Small intestine (tissue), 7 donors: Measurements from ENCODE around the gene DSG4. TPM values are rescaled to one million over a fixed set of nuclear protein-coding genes. Genes with fewer than 3 reads are reported as not detected.

ENCODE experiments used
- DNase-seq, 2 donors: peaks; one replicate each; pipeline versions ENCODE4 v3.0.0 to v3.0.0-alpha.2; 2013
- FAIRE-seq: peaks from 2 replicates; lab custom pipeline; 2012; peaks lifted over from hg19 to GRCh38; lab: Jason Lieb, UNC
- H3K27ac ChIP-seq, 3 donors: one replicate each; pipeline ENCODE4 v1.5.1; 2013; ENCODE audit warnings: low read length in 2 of 3, mild to moderate bottlenecking in 2 of 3, control low read depth in 1 of 3, inconsistent platforms in 1 of 3, low read depth in 1 of 3, moderate library complexity in 1 of 3
- H3K27me3 ChIP-seq, 3 donors: one replicate each; pipeline ENCODE4 v1.6.1; 2013; ENCODE audit warnings: low read length in 3 of 3, inconsistent platforms in 1 of 3; ENCODE audit not compliant: control insufficient read depth in 3 of 3, insufficient read depth in 3 of 3
- H3K36me3 ChIP-seq, 3 donors: one replicate each; pipeline ENCODE4 v1.6.1; 2013; ENCODE audit warnings: low read length in 3 of 3, inconsistent platforms in 1 of 3, low read depth in 1 of 3, mild to moderate bottlenecking in 1 of 3, moderate library complexity in 1 of 3; ENCODE audit not compliant: control insufficient read depth in 3 of 3, insufficient read depth in 2 of 3
- H3K4me1 ChIP-seq, 3 donors: one replicate each; pipeline ENCODE4 v1.6.1; 2013; ENCODE audit warnings: low read length in 2 of 3, inconsistent platforms in 1 of 3, low read depth in 1 of 3, mild to moderate bottlenecking in 1 of 3, moderate library complexity in 1 of 3; ENCODE audit not compliant: control insufficient read depth in 3 of 3, insufficient read depth in 2 of 3
- H3K4me3 ChIP-seq, 3 donors: one replicate each; pipeline ENCODE4 v1.5.1; 2013; ENCODE audit warnings: low read length in 3 of 3, control low read depth in 1 of 3, inconsistent platforms in 1 of 3, low read depth in 1 of 3, mild to moderate bottlenecking in 1 of 3, moderate library complexity in 1 of 3
- H3K9me3 ChIP-seq, 2 donors: one replicate each; pipeline ENCODE4 v1.6.1; 2013; ENCODE audit warnings: low read depth in 1 of 2, low read length in 1 of 2; ENCODE audit not compliant: control insufficient read depth in 2 of 2, insufficient read depth in 1 of 2
- WGBS, 3 donors: extraction: QIAGEN DNeasy Blood & Tissue Kit; methylation state at CpG; one replicate each; pipeline ENCODE4 v1.1.7; 2013; 5-methylcytosine and 5-hydroxymethylcytosine counted together
- polyA plus RNA-seq, 4 donors: library from polyadenylated mRNA; stranded (reverse) in 3 of 4; unstranded in 1 of 4; fragments of 200-250 nt in 3 of 4; fragments of 120-200 nt in 1 of 4; gene quantifications; one replicate each; pipeline versions ENCODE4 v1.2.1 to v1.2.3, GENCODE V29; 2013
- donor health status: healthy with polysubstance abuse.
- donor health status: control.
- donor health status: control.
- donor health status: Bipolar disorder and iron deficiency.
- donor health status: healthy.

Gene DSG4
- polyA plus RNA-seq, 4 donors = 0.07 to 0.28 TPM; not detected in 2

DNA sequence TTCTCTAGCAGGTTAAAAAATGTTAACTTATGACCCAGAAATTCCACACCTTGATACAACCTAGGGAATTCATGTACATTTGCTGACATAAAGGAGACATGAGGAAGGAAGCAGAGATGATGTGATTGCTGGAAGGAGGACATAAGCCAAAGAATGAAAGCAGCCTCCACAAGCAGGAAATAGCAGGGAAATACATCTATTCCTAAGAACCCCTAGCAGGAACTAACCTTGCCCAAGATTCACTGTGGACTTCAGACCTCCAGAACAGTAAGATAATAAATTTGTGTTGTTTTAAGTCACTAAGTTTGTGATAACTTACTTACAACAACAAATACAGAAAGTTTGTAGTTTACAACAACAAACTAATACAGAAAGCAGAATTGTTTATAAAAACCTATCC is 4.6 kb upstream of the DSG4 start:
- H3K27ac ChIP-seq = no peak overlapping the region
- DNase-seq (peak; percentile 32 to 64), FAIRE-seq (no peak)
- H3K9me3 ChIP-seq = no peaks in the 10 kb centered on the region
- no peak overlapping the region for H3K4me3 ChIP-seq
- H3K27me3 ChIP-seq = no peaks in the 10 kb centered on the region
- H3K36me3 ChIP-seq = no peaks in the 10 kb centered on the region
- no peaks in the 10 kb centered on the region for H3K4me1 ChIP-seq

DNA sequence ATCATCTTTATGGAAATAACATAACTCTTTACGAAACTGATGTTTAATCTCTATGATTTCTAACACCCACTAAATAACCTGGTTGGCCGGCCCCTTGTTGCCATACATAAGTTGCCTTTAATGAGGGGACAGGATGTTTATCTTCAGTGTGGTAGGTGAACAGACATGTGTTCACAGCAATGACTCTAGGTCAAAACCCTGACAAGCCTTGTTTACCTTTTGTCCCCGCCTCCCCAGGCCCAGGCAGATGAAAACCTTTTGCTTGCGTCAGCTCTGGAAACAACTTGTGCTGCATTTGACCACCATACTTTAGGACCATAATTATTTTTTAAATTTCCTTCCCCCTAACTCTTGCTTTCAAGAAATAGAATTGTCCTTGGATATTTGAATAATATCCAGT is 2.9 kb upstream of the DSG4 start:
- Histone ChIP-seq H3K9me3 (no peaks in the 10 kb centered on the region), H3K27me3 (no peaks in the 10 kb centered on the region), H3K4me3 (no peak overlapping the region), H3K36me3 (no peaks in the 10 kb centered on the region), H3K4me1 (no peaks in the 10 kb centered on the region), H3K27ac (no peak overlapping the region)
- FAIRE-seq = no peak
- WGBS, 3 donors = 77 to 88% (median 78%) methylated on average over 4 of the region's 4 CpGs
- no peak for DNase-seq

DNA sequence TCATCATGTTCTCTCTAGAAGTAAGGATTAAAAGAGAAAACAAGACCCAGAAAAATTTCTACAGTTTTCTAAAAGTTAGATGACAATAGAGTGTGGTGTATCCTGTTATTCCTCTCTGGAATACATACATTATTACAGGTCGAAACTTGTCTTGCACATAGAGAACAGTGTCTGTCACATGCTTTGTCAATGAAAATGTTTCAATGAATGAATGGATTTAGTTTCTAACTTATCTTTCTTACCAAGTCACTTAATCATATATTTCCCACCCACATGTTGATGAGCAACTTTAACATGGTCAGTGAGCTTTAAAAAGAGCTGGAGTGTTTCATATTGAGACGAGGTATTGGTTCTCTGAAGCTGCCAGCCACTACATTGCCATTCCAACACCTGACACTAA is 4.3 kb downstream of the DSG4 start:
- WGBS, 3 donors = 73 to 98% (median 85%) methylated on average over 2 of the region's 2 CpGs
- DNase-seq (no peak), FAIRE-seq (no peak)
- no peak overlapping the region for H3K4me3 ChIP-seq
- no peaks in the 10 kb centered on the region for H3K36me3 ChIP-seq
- H3K27ac ChIP-seq = no peak overlapping the region
- H3K27me3 ChIP-seq = no peaks in the 10 kb centered on the region
- peaks cover 0 to 3% (median 0%) of the 10 kb centered on the region in 3 donors for H3K4me1 ChIP-seq
- no peaks in the 10 kb centered on the region for H3K9me3 ChIP-seq

DNA sequence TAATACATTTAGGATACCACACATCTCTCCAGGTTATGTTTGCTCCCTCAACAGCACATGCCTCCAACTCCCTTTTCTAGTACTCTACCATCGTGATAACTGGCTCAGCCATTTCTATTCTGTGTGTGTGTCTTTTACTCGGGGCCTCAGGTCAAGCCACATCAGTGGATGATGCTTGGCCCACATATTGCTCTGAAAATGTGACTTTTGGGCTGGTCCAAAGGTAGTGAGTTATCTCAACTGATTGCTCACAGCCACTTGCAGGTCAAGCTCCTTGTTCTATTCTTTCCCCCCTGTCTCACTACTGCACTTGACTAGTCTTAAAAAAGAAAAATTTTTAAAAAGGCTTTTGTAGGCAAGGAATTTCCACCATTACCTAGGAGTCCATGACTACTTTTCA is 5.5 kb downstream of the DSG4 start:
- no peak for FAIRE-seq
- H3K9me3 ChIP-seq = no peaks in the 10 kb centered on the region
- H3K36me3 ChIP-seq = no peaks in the 10 kb centered on the region
- no peak overlapping the region for H3K27ac ChIP-seq
- H3K4me3 ChIP-seq = no peak overlapping the region
- peak; percentile 40 to 71 for DNase-seq
- peaks cover 0 to 3% (median 0%) of the 10 kb centered on the region in 3 donors for H3K4me1 ChIP-seq
- WGBS, 3 donors = 53 to 77% (median 58%) methylated on average over 2 of the region's 2 CpGs
- H3K27me3 ChIP-seq = no peaks in the 10 kb centered on the region

DNA sequence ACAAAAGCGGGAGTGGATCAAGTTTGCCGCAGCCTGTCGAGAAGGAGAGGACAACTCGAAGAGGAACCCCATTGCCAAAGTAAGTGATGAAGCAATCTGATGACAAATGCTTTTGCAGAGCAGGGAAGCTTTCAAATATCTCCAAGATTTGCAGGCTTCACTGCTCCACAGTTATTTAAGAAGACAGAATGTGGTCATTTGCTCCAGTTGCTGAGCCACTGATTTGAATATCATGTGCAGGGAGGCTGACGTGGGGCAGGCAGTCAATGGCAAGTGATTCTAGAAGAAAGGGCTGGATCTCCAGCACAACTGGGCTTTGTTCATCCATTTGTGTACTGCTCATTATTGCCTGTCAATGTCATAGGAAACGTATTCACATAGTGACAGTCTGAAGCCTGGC is 10.2 kb downstream of the DSG4 start:
- Histone ChIP-seq H3K27me3 (no peaks in the 10 kb centered on the region), H3K36me3 (no peaks in the 10 kb centered on the region), H3K4me3 (no peak overlapping the region), H3K27ac (no peak overlapping the region), H3K4me1 (peaks cover 0 to 3% (median 0%) of the 10 kb centered on the region in 3 donors), H3K9me3 (no peaks in the 10 kb centered on the region)
- DNase-seq (no peak), FAIRE-seq (no peak)
- WGBS, 3 donors = 85 to 95% (median 88%) methylated on average over 6 of the region's 6 CpGs

DNA sequence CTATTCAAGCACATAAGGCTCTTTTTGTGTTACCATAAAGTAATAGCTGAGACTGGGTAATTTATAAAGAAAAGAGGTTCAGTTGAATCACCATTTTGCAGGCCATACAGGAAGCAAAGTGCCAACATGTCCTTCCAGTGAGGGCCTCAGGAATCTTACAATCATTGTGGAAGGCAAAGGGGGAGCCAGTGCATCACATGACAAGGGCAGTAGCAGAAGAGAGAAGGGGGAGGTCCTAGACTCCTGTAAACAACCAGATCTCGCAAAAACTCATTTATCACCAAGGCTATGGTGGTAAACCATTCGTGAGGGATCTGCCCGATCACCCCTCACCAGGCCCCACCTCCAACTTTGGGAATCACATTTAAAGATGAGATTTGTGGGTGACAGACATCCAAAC is 16.7 kb downstream of the DSG4 start:
- DNase-seq (no peak), FAIRE-seq (no peak)
- 79 to 89% (median 80%) methylated on average over 3 of the region's 3 CpGs for WGBS, 3 donors
- Histone ChIP-seq H3K9me3 (no peaks in the 10 kb centered on the region), H3K27me3 (no peaks in the 10 kb centered on the region), H3K27ac (no peak overlapping the region), H3K4me1 (peaks cover 2 to 16% (median 7%) of the 10 kb centered on the region in 3 donors), H3K36me3 (no peaks in the 10 kb centered on the region), H3K4me3 (no peak overlapping the region)

DNA sequence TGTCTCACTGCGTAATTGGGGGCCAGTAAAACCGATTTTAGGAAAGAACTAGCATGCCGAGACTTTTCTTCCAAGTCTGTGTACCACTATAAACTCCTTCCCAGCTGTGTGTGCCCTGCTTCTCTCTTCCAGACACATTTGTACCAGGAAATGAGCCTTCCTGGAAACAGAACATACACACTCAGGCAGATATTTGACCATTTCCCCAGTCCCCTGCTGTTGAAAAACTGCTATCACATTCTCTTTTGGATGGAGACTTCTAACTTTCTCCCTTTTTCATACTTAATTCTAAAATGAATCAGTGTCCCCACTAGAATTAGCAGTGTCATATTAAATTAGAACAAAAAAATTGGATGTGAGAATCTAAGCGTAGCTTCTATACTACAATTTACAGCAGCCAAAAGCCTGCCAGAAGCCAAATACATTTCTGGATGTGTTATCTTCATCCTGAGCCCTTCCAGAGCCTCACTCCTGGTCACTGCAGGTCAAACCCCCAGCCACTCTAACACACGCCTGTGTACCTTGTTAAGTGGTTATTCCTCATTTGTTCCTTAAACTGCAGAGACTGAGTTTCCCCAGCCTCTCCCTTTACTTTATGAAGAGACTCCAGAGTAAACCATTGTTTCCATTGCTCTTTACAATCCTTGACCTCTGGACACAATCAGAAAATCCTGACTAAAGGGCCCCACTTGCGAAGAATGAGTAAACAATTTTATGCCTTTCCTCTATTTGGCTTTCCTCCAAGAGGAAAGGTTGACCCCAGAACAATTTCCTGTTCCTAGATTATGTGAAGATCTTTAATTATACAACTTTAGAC is 20.4 kb downstream of the DSG4 start:
- WGBS, 3 donors = 45 to 56% (median 48%) methylated on average over 6 of the region's 6 CpGs
- no peaks in the 10 kb centered on the region for H3K27me3 ChIP-seq
- no peaks in the 10 kb centered on the region for H3K9me3 ChIP-seq
- peak; percentile 82 to 88 for DNase-seq
- FAIRE-seq = peak; percentile 51
- no peaks in the 10 kb centered on the region for H3K36me3 ChIP-seq
- H3K27ac ChIP-seq = peak overlapping the region; percentile 54 to 85 (median 65)
- peaks cover 3 to 32% (median 7%) of the 10 kb centered on the region in 3 donors for H3K4me1 ChIP-seq
- H3K4me3 ChIP-seq = no peak overlapping the region

DNA sequence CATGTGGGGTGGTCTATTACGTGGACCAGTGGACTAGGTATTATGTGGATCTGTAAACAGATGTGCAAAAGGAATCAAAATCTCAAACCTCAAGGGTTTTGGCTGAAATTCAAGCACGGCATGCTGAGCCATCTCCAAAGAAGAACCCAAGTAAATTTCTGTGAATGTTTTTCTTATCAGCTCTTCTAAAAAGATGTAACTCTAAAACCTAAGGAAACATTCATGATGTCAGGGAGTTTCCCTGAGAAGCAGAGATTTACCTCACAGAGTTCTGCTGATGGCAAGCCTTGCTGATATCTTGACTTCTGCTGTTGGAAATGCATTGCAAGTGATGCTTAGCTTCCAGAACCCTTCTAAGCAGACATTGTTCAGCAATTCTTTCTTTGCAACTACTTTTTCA is 21.6 kb downstream of the DSG4 start:
- H3K36me3 ChIP-seq = no peaks in the 10 kb centered on the region
- no peak overlapping the region for H3K27ac ChIP-seq
- FAIRE-seq (no peak), DNase-seq (no peak)
- WGBS, 3 donors = 42 to 71% (median 60%) methylated on average over 2 of the region's 2 CpGs
- no peaks in the 10 kb centered on the region for H3K27me3 ChIP-seq
- H3K4me1 ChIP-seq = peaks cover 3 to 34% (median 7%) of the 10 kb centered on the region in 3 donors
- H3K9me3 ChIP-seq = no peaks in the 10 kb centered on the region
- no peak overlapping the region for H3K4me3 ChIP-seq
